ENCODE results near the gene EXOSC9. TPM values are rescaled to one million over a fixed set of nuclear protein-coding genes. Genes with fewer than 3 reads are reported as not detected.

Gene EXOSC9
- total RNA-seq, 1 experiment from 2014 or later: 50.0 TPM

DNA sequence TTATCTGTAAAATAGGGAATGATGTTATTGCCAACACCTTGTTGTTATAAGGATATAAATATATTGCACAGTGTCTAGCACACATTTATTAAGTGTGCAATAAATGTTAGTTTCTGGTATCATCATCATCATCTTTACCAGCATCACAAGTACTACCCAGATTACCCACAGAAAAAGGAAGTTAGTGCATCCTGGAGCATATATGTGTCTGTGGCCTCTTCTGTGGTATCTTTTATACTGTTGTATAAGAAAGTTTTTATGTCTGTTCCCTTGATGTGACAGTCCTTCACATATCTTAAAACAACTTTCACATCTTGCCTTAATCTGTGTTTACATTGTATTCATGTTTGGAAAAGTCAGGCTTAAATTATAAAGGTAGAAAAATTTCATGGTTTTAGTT lies 10.0 kb downstream of the EXOSC9 start:
- ATAC-seq (no peak), DNase-seq (ENCODE audit: low spot score) (no peak)
- Mint-ChIP-seq H3K4me1 (no peaks in the 10 kb centered on the region), H3K27me3 (ENCODE audit: low read depth) (no peaks in the 10 kb centered on the region), H3K27ac (no peak overlapping the region), H3K9me3 (no peaks in the 10 kb centered on the region), H3K36me3 (peaks cover 54% of the 10 kb centered on the region), H3K4me3 (no peak overlapping the region)
- CTCF ChIA-PET: interaction anchor here (0.8 kb wide), 1 partner anchor 10 kb away, joined by 3 read pairs; the partner anchor contains the start of gene EXOSC9
- TF ChIP-seq JAZF1 (CRISPR knock-in tag; IDR thresholded peaks at IDR 0.05) (no peak), ZNF671 (CRISPR knock-in tag; IDR thresholded peaks at IDR 0.05) (no peak), CREM (CRISPR knock-in tag; IDR thresholded peaks at IDR 0.05) (no peak), ZNF425 (CRISPR knock-in tag; conservative IDR thresholded peaks at IDR 0.05) (no peak), SOX15 (CRISPR knock-in tag; IDR thresholded peaks at IDR 0.05) (no peak), TCF7 (CRISPR knock-in tag; IDR thresholded peaks at IDR 0.05; ENCODE audit: low read depth) (no peak), ATF3 (CRISPR knock-in tag; conservative IDR thresholded peaks at IDR 0.05) (no peak), PRRX2 (CRISPR knock-in tag; IDR thresholded peaks at IDR 0.05) (no peak), ZNF232 (CRISPR knock-in tag; IDR thresholded peaks at IDR 0.05) (no peak), ESRRA (CRISPR knock-in tag; IDR thresholded peaks at IDR 0.05; ENCODE audit: borderline replicate concordance) (no peak), EMX1 (CRISPR knock-in tag; IDR thresholded peaks at IDR 0.05) (no peak), ZSCAN18 (CRISPR knock-in tag; IDR thresholded peaks at IDR 0.05) (no peak), ZNF138 (CRISPR knock-in tag; conservative IDR thresholded peaks at IDR 0.05) (no peak), FOXK1 (CRISPR knock-in tag; IDR thresholded peaks at IDR 0.05) (no peak), MLX (CRISPR knock-in tag; IDR thresholded peaks at IDR 0.05) (no peak), HMGA2 (CRISPR knock-in tag; IDR thresholded peaks at IDR 0.05) (no peak), ZNF219 (CRISPR knock-in tag; IDR thresholded peaks at IDR 0.05; ENCODE audit: borderline replicate concordance) (no peak)
- TF ChIP-seq, protein P1, sequence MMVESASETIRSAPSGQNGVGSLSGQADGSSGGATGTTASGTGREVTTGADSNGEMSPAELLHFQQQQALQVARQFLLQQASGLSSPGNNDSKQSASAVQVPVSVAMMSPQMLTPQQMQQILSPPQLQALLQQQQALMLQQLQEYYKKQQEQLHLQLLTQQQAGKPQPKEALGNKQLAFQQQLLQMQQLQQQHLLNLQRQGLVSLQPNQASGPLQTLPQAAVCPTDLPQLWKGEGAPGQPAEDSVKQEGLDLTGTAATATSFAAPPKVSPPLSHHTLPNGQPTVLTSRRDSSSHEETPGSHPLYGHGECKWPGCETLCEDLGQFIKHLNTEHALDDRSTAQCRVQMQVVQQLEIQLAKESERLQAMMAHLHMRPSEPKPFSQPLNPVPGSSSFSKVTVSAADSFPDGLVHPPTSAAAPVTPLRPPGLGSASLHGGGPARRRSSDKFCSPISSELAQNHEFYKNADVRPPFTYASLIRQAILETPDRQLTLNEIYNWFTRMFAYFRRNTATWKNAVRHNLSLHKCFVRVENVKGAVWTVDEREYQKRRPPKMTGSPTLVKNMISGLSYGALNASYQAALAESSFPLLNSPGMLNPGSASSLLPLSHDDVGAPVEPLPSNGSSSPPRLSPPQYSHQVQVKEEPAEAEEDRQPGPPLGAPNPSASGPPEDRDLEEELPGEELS (CRISPR knock-in tag; IDR thresholded peaks at IDR 0.05): no peak
- TF ChIP-seq, protein P2, sequence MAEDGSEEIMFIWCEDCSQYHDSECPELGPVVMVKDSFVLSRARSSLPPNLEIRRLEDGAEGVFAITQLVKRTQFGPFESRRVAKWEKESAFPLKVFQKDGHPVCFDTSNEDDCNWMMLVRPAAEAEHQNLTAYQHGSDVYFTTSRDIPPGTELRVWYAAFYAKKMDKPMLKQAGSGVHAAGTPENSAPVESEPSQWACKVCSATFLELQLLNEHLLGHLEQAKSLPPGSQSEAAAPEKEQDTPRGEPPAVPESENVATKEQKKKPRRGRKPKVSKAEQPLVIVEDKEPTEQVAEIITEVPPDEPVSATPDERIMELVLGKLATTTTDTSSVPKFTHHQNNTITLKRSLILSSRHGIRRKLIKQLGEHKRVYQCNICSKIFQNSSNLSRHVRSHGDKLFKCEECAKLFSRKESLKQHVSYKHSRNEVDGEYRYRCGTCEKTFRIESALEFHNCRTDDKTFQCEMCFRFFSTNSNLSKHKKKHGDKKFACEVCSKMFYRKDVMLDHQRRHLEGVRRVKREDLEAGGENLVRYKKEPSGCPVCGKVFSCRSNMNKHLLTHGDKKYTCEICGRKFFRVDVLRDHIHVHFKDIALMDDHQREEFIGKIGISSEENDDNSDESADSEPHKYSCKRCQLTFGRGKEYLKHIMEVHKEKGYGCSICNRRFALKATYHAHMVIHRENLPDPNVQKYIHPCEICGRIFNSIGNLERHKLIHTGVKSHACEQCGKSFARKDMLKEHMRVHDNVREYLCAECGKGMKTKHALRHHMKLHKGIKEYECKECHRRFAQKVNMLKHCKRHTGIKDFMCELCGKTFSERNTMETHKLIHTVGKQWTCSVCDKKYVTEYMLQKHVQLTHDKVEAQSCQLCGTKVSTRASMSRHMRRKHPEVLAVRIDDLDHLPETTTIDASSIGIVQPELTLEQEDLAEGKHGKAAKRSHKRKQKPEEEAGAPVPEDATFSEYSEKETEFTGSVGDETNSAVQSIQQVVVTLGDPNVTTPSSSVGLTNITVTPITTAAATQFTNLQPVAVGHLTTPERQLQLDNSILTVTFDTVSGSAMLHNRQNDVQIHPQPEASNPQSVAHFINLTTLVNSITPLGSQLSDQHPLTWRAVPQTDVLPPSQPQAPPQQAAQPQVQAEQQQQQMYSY (CRISPR knock-in tag; IDR thresholded peaks at IDR 0.05): no peak
- POLR2A ChIA-PET: no interaction called here

Data from WTC11 (cell line).